GM23338 (cell line): ENCODE data around the gene LUC7L. TPM values are rescaled to one million over a fixed set of nuclear protein-coding genes. Genes with fewer than 3 reads are reported as not detected.
"Not testable (repeated sequence)": the region's sequence is repeated elsewhere in the genome, so short reads cannot be mapped to it uniquely, and the experiment has no call there.

Source experiments
- ATAC-seq: fragments of 200-7000 bp; cut with Tn5 transposase; 3 replicates; pipeline ENCODE4 v1.9.1; 2020
- DNase-seq: peaks from one replicate; pipeline ENCODE4 v3.0.0-alpha.2; 2015; ENCODE audit warnings: low spot score
- H2AFZ ChIP-seq: fragments of 200-600 bp; sonication (generic); 2 replicates; pipeline ENCODE4 v1.8.0; 2016; ENCODE audit warnings: antibody characterized with exemption, mild to moderate bottlenecking, moderate library complexity
- H3F3A ChIP-seq: fragments of 200-600 bp; sonication (generic); replicated peaks from 2 replicates; pipeline ENCODE4 v1.8.0; 2017; ENCODE audit warnings: antibody characterized with exemption, mixed run types, low read depth
- H3K27ac ChIP-seq: fragments of 200-600 bp; sonication (generic); 2 replicates; pipeline ENCODE4 v1.6.1; 2016; ENCODE audit warnings: low read depth
- H3K27me3 ChIP-seq: fragments of 200-600 bp; sonication (generic); 2 replicates; pipeline ENCODE4 v1.8.0; 2016; ENCODE audit warnings: mild to moderate bottlenecking, mixed run types, moderate library complexity; ENCODE audit not compliant: insufficient read depth
- H3K36me3 ChIP-seq: fragments of 200-600 bp; sonication (generic); 2 replicates; pipeline ENCODE4 v1.8.0; 2016; ENCODE audit warnings: mild to moderate bottlenecking; ENCODE audit not compliant: insufficient read depth
- H3K4me1 ChIP-seq: fragments of 200-600 bp; sonication (generic); 2 replicates; pipeline ENCODE4 v1.8.0; 2016; ENCODE audit warnings: mild to moderate bottlenecking, moderate library complexity; ENCODE audit not compliant: insufficient read depth
- H3K4me2 ChIP-seq: fragments of 200-600 bp; sonication (generic); 2 replicates; pipeline ENCODE4 v1.7.1; 2017; ENCODE audit warnings: mixed run types
- H3K4me3 ChIP-seq: fragments of 200-600 bp; sonication (generic); 2 replicates; pipeline ENCODE4 v1.6.1; 2016; ENCODE audit warnings: mixed run types
- H3K79me2 ChIP-seq: fragments of 200-600 bp; sonication (generic); replicated peaks from 2 replicates; pipeline ENCODE4 v1.8.0; 2017; ENCODE audit warnings: mild to moderate bottlenecking; ENCODE audit not compliant: insufficient read depth
- H3K9me2 ChIP-seq: fragments of 200-600 bp; sonication (generic); 2 replicates; pipeline ENCODE4 v1.8.0; 2017; ENCODE audit not compliant: insufficient read depth
- H4K20me1 ChIP-seq: fragments of 200-600 bp; sonication (generic); replicated peaks from 2 replicates; pipeline ENCODE4 v1.8.0; 2017; ENCODE audit warnings: mild to moderate bottlenecking; ENCODE audit not compliant: insufficient read depth
- H3K27ac Mint-ChIP-seq: 2 replicates; pipeline ENCODE4 v1.8.0; 2020; ENCODE audit warnings: inconsistent platforms, mild to moderate bottlenecking, moderate library complexity, mixed read lengths
- H3K27me3 Mint-ChIP-seq: 3 replicates; pipeline ENCODE4 v1.8.0; 2022; ENCODE audit warnings: low read depth, mild to moderate bottlenecking, moderate library complexity, mixed read lengths, inconsistent platforms; ENCODE audit not compliant: insufficient read depth, poor library complexity
- H3K36me3 Mint-ChIP-seq: 3 replicates; pipeline ENCODE4 v1.8.0; 2021; ENCODE audit warnings: low read depth, mild to moderate bottlenecking, inconsistent platforms, moderate library complexity, mixed read lengths
- H3K4me1 Mint-ChIP-seq: 3 replicates; pipeline ENCODE4 v1.8.0; 2020; ENCODE audit warnings: mild to moderate bottlenecking, inconsistent platforms, mixed read lengths
- H3K4me3 Mint-ChIP-seq: 3 replicates; pipeline ENCODE4 v1.8.0; 2021; ENCODE audit warnings: moderate library complexity, mild to moderate bottlenecking, inconsistent platforms, mixed read lengths
- H3K9me3 Mint-ChIP-seq: 3 replicates; pipeline ENCODE4 v1.8.0; 2020; ENCODE audit warnings: moderate library complexity, mild to moderate bottlenecking, inconsistent platforms, mixed read lengths
- EZH2 ChIP-seq: fragments of 200-600 bp; sonication (generic); IDR thresholded peaks from one replicate; pipeline ENCODE4 v1.8.0; 2017; ENCODE audit warnings: antibody characterized with exemption, mild to moderate bottlenecking, low read depth; ENCODE audit not compliant: unreplicated experiment
- EZH2phosphoT487 ChIP-seq: fragments of 200-600 bp; sonication (generic); IDR thresholded peaks from one replicate; pipeline ENCODE4 v1.8.1; 2018; ENCODE audit warnings: antibody characterized with exemption; ENCODE audit not compliant: unreplicated experiment
- STAT1 ChIP-seq: IDR thresholded peaks from one replicate; pipeline ENCODE4 v1.6.1; 2016; ENCODE audit warnings: antibody characterized with exemption; ENCODE audit not compliant: unreplicated experiment
- polyA plus RNA-seq: library from polyadenylated mRNA; unstranded; fragments of >200 nt; fragmentation: Nextera tagmentation; extraction: Ambion mirVana; gene quantifications from 2 replicates; pipeline ENCODE4 v1.2.1, GENCODE V29; 2016
- total RNA-seq: library from RNA; depleted of rRNA; stranded (reverse); fragments of >200 nt; shearing (Covaris generic); gene quantifications from 2 replicates; pipeline ENCODE4 v1.2.3, GENCODE V29; 2014
- TF ChIP-seq, protein P1 (sequence below), 2 experiments: fragments of 200-600 bp in 1 of 2; sonication (generic) in 1 of 2; conservative IDR thresholded peaks; 2 replicates each; pipeline versions ENCODE4 v1.5.1 to v1.6.1; 2016 to 2017; ENCODE audit warnings: antibody characterized with exemption in 2 of 2, low read depth in 2 of 2, mild to moderate bottlenecking in 2 of 2, moderate library complexity in 1 of 2
- TF ChIP-seq, protein P2 (sequence below): IDR thresholded peaks from one replicate; pipeline ENCODE4 v1.6.1; 2018; ENCODE audit warnings: antibody characterized with exemption; ENCODE audit not compliant: unreplicated experiment
- TF ChIP-seq, protein P3 (sequence below): fragments of 250-450 bp; sonication (Bioruptor Pico); IDR thresholded peaks from 2 replicates; pipeline ENCODE4 v1.5.0; 2020; ENCODE audit warnings: mild to moderate bottlenecking, moderate library complexity

The LUC7L gene
- total and polyA plus RNA-seq, 2 experiments from 2014 or later = 114 to 151 TPM

DNA sequence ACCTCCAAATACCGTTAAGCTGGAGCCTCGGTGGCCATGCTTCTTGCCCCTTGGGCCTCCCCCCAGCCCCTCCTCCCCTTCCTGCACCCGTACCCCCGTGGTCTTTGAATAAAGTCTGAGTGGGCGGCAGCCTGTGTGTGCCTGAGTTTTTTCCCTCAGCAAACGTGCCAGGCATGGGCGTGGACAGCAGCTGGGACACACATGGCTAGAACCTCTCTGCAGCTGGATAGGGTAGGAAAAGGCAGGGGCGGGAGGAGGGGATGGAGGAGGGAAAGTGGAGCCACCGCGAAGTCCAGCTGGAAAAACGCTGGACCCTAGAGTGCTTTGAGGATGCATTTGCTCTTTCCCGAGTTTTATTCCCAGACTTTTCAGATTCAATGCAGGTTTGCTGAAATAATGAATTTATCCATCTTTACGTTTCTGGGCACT, 51.8 kb downstream of the LUC7L start:
- Histone ChIP-seq H2AFZ (no peak overlapping the region), H3K9me2 (no peaks in the 10 kb centered on the region), H3K79me2 (no peaks in the 10 kb centered on the region), H3F3A (peaks cover 16% of the 10 kb centered on the region; the same call in 1 of the 2 replicates), H4K20me1 (peaks cover 8% of the 10 kb centered on the region), H3K27me3 (peaks cover 79% of the 10 kb centered on the region), H3K4me3 (no peak overlapping the region), H3K4me2 (peak overlapping the region; percentile 43; the same call in 1 of the 2 replicates), H3K36me3 (no peaks in the 10 kb centered on the region), H3K4me1 (peaks cover 10% of the 10 kb centered on the region; the same call in 1 of the 2 replicates), H3K27ac (no peak overlapping the region)
- no peak overlapping the region for H3K27ac Mint-ChIP-seq
- H3K4me3 Mint-ChIP-seq = peak overlapping the region; percentile 42; the same call in 2 of the 3 replicates
- ATAC-seq (no peak), DNase-seq (no peak)
- H3K9me3 Mint-ChIP-seq = no peaks in the 10 kb centered on the region; the same call in 2 of the 3 replicates
- H3K36me3 Mint-ChIP-seq = no peaks in the 10 kb centered on the region; the same call in 2 of the 3 replicates
- H3K4me1 Mint-ChIP-seq = peaks cover 16% of the 10 kb centered on the region
- peaks cover 72% of the 10 kb centered on the region for H3K27me3 Mint-ChIP-seq
- TF ChIP-seq, protein P1, sequence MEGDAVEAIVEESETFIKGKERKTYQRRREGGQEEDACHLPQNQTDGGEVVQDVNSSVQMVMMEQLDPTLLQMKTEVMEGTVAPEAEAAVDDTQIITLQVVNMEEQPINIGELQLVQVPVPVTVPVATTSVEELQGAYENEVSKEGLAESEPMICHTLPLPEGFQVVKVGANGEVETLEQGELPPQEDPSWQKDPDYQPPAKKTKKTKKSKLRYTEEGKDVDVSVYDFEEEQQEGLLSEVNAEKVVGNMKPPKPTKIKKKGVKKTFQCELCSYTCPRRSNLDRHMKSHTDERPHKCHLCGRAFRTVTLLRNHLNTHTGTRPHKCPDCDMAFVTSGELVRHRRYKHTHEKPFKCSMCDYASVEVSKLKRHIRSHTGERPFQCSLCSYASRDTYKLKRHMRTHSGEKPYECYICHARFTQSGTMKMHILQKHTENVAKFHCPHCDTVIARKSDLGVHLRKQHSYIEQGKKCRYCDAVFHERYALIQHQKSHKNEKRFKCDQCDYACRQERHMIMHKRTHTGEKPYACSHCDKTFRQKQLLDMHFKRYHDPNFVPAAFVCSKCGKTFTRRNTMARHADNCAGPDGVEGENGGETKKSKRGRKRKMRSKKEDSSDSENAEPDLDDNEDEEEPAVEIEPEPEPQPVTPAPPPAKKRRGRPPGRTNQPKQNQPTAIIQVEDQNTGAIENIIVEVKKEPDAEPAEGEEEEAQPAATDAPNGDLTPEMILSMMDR (conservative IDR thresholded peaks at IDR 0.05; ENCODE audit: low read depth in 2 of 2) = no peak
- TF ChIP-seq STAT1 (no peak), EZH2phosphoT487 (no peak), EZH2 (peak; percentile 74)
- TF ChIP-seq, protein P2, sequence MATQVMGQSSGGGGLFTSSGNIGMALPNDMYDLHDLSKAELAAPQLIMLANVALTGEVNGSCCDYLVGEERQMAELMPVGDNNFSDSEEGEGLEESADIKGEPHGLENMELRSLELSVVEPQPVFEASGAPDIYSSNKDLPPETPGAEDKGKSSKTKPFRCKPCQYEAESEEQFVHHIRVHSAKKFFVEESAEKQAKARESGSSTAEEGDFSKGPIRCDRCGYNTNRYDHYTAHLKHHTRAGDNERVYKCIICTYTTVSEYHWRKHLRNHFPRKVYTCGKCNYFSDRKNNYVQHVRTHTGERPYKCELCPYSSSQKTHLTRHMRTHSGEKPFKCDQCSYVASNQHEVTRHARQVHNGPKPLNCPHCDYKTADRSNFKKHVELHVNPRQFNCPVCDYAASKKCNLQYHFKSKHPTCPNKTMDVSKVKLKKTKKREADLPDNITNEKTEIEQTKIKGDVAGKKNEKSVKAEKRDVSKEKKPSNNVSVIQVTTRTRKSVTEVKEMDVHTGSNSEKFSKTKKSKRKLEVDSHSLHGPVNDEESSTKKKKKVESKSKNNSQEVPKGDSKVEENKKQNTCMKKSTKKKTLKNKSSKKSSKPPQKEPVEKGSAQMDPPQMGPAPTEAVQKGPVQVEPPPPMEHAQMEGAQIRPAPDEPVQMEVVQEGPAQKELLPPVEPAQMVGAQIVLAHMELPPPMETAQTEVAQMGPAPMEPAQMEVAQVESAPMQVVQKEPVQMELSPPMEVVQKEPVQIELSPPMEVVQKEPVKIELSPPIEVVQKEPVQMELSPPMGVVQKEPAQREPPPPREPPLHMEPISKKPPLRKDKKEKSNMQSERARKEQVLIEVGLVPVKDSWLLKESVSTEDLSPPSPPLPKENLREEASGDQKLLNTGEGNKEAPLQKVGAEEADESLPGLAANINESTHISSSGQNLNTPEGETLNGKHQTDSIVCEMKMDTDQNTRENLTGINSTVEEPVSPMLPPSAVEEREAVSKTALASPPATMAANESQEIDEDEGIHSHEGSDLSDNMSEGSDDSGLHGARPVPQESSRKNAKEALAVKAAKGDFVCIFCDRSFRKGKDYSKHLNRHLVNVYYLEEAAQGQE = no peak
- TF ChIP-seq, protein P3, sequence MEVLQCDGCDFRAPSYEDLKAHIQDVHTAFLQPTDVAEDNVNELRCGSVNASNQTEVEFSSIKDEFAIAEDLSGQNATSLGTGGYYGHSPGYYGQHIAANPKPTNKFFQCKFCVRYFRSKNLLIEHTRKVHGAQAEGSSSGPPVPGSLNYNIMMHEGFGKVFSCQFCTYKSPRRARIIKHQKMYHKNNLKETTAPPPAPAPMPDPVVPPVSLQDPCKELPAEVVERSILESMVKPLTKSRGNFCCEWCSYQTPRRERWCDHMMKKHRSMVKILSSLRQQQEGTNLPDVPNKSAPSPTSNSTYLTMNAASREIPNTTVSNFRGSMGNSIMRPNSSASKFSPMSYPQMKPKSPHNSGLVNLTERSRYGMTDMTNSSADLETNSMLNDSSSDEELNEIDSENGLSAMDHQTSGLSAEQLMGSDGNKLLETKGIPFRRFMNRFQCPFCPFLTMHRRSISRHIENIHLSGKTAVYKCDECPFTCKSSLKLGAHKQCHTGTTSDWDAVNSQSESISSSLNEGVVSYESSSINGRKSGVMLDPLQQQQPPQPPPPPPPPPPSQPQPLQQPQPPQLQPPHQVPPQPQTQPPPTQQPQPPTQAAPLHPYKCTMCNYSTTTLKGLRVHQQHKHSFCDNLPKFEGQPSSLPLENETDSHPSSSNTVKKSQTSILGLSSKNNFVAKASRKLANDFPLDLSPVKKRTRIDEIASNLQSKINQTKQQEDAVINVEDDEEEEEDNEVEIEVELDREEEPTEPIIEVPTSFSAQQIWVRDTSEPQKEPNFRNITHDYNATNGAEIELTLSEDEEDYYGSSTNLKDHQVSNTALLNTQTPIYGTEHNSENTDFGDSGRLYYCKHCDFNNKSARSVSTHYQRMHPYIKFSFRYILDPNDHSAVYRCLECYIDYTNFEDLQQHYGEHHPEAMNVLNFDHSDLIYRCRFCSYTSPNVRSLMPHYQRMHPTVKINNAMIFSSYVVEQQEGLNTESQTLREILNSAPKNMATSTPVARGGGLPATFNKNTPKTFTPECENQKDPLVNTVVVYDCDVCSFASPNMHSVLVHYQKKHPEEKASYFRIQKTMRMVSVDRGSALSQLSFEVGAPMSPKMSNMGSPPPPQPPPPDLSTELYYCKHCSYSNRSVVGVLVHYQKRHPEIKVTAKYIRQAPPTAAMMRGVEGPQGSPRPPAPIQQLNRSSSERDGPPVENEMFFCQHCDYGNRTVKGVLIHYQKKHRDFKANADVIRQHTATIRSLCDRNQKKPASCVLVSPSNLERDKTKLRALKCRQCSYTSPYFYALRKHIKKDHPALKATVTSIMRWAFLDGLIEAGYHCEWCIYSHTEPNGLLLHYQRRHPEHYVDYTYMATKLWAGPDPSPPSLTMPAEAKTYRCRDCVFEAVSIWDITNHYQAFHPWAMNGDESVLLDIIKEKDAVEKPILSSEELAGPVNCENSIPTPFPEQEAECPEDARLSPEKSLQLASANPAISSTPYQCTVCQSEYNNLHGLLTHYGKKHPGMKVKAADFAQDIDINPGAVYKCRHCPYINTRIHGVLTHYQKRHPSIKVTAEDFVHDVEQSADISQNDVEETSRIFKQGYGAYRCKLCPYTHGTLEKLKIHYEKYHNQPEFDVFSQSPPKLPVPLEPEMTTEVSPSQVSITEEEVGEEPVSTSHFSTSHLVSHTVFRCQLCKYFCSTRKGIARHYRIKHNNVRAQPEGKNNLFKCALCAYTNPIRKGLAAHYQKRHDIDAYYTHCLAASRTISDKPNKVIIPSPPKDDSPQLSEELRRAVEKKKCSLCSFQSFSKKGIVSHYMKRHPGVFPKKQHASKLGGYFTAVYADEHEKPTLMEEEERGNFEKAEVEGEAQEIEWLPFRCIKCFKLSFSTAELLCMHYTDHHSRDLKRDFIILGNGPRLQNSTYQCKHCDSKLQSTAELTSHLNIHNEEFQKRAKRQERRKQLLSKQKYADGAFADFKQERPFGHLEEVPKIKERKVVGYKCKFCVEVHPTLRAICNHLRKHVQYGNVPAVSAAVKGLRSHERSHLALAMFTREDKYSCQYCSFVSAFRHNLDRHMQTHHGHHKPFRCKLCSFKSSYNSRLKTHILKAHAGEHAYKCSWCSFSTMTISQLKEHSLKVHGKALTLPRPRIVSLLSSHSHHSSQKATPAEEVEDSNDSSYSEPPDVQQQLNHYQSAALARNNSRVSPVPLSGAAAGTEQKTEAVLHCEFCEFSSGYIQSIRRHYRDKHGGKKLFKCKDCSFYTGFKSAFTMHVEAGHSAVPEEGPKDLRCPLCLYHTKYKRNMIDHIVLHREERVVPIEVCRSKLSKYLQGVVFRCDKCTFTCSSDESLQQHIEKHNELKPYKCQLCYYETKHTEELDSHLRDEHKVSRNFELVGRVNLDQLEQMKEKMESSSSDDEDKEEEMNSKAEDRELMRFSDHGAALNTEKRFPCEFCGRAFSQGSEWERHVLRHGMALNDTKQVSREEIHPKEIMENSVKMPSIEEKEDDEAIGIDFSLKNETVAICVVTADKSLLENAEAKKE (CRISPR knock-in tag) = no peak

DNA sequence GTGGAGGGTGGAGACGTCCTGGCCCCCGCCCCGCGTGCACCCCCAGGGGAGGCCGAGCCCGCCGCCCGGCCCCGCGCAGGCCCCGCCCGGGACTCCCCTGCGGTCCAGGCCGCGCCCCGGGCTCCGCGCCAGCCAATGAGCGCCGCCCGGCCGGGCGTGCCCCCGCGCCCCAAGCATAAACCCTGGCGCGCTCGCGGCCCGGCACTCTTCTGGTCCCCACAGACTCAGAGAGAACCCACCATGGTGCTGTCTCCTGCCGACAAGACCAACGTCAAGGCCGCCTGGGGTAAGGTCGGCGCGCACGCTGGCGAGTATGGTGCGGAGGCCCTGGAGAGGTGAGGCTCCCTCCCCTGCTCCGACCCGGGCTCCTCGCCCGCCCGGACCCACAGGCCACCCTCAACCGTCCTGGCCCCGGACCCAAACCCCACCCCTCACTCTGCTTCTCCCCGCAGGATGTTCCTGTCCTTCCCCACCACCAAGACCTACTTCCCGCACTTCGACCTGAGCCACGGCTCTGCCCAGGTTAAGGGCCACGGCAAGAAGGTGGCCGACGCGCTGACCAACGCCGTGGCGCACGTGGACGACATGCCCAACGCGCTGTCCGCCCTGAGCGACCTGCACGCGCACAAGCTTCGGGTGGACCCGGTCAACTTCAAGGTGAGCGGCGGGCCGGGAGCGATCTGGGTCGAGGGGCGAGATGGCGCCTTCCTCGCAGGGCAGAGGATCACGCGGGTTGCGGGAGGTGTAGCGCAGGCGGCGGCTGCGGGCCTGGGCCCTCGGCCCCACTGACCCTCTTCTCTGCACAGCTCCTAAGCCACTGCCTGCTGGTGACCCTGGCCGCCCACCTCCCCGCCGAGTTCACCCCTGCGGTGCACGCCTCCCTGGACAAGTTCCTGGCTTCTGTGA, 52.5 kb downstream of the LUC7L start, which contains the start of gene HBA1:
Gene HBA1 (plus strand): TSS at position 204 of the 906 bp plus-strand sequence. CDS start 37 bp downstream, at position 241.
- Histone ChIP-seq H3F3A (peaks cover 13% of the 10 kb centered on the region; the same call in 1 of the 2 replicates), H3K4me1 (peaks cover 13% of the 10 kb centered on the region; the same call in 1 of the 2 replicates), H3K4me3 (peak within 1 kb of the TSS; percentile 48; the same call in 1 of the 2 replicates), H3K27me3 (peaks cover 83% of the 10 kb centered on the region), H3K4me2 (peak within 1 kb of the TSS; percentile 67; the same call in 1 of the 2 replicates)
- not testable (repeated sequence) for H3K36me3 Mint-ChIP-seq, H2AFZ ChIP-seq, H3K27ac ChIP-seq, H3K9me3 Mint-ChIP-seq, DNase-seq, H3K36me3 ChIP-seq, H3K79me2 ChIP-seq, H3K9me2 ChIP-seq, H4K20me1 ChIP-seq, H3K27ac Mint-ChIP-seq
- Mint-ChIP-seq H3K4me1 (peaks cover 16% of the 10 kb centered on the region), H3K27me3 (peaks cover 73% of the 10 kb centered on the region), H3K4me3 (peak within 1 kb of the TSS; percentile 65)
- peak; percentile 33 for ATAC-seq
